Measurements from ENCODE around the gene TMEM54.

Gene TMEM54

DNA sequence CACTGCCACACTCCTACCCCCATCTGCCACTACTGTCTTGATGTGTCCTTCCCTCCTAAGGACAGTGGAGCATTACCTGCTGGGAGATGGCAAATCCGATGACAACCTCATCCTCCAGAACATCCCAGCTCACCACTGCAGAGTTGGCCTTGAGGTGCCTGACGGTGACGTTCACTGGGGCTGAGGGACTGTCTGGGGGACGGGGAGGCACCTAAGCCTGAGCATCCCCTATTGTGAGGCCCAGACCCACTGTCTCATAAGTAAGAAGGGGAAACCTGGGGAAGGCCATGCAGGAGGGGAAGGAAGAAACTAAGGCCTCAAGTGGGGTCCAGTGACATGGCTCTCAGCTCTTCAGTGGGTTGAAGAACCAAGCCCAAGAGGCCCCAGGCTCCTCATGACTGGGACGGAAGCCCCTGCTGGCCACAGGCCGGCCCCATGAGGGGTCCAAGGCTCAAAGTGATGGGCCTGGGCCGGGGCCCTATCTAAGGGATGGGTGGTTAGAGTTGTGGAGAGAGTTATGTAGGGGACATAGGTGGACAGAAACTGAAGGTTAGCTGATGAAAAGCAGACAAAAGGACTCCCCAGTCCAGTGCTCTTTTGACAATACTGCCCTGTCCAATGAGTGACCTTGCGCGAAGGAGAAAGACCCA, 32.3 kb downstream of the TMEM54 start:
- H3K4me3 Mint-ChIP-seq: peak overlapping the region; percentile 96
- H3K27me3 Mint-ChIP-seq (ENCODE audit: low read depth): peaks cover 17% of the 10 kb centered on the region
- TF ChIP-seq, protein P1, sequence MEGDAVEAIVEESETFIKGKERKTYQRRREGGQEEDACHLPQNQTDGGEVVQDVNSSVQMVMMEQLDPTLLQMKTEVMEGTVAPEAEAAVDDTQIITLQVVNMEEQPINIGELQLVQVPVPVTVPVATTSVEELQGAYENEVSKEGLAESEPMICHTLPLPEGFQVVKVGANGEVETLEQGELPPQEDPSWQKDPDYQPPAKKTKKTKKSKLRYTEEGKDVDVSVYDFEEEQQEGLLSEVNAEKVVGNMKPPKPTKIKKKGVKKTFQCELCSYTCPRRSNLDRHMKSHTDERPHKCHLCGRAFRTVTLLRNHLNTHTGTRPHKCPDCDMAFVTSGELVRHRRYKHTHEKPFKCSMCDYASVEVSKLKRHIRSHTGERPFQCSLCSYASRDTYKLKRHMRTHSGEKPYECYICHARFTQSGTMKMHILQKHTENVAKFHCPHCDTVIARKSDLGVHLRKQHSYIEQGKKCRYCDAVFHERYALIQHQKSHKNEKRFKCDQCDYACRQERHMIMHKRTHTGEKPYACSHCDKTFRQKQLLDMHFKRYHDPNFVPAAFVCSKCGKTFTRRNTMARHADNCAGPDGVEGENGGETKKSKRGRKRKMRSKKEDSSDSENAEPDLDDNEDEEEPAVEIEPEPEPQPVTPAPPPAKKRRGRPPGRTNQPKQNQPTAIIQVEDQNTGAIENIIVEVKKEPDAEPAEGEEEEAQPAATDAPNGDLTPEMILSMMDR (IDR thresholded peaks at IDR 0.05; ENCODE audit: unreplicated experiment in 3 of 3): no peak
- peak overlapping the region; percentile 57 to 97 (median 96) for H3K27ac Mint-ChIP-seq
- H3K36me3 Mint-ChIP-seq (ENCODE audit: low read depth): peaks cover 36% of the 10 kb centered on the region
- no peaks in the 10 kb centered on the region for H3K9me3 Mint-ChIP-seq
- H3K4me1 Mint-ChIP-seq: peaks cover 64% of the 10 kb centered on the region

DNA sequence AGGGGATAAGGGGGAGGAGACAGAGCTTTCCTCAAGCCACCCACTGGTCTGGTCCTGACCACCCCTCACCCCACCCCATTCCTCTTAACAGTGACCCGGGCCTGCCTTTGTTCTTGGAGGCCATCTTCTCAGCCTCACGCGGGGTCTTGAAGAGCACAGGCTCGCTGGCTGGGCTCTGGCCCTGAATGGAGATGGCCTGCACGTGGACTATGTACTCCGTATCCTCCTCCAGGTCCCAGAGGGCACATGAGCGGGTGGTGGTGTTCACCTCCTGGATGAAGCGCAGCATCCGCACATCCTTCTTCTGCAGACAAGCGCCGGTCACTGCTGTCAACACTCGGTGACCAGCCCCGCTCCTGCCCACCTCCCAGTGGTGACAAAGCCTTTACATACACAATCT, 33.1 kb downstream of the TMEM54 start:
- peaks cover 71% of the 10 kb centered on the region for H3K4me1 Mint-ChIP-seq
- H3K9me3 Mint-ChIP-seq: no peaks in the 10 kb centered on the region
- H3K36me3 Mint-ChIP-seq (ENCODE audit: low read depth): peaks cover 44% of the 10 kb centered on the region
- H3K4me3 Mint-ChIP-seq: peak overlapping the region in 2 of 3 experiments; percentile 53 to 96
- peak overlapping the region in 1 of 3 experiments; percentile 57 for H3K27ac Mint-ChIP-seq
- H3K27me3 Mint-ChIP-seq (ENCODE audit: low read depth): peaks cover 17% of the 10 kb centered on the region
- TF ChIP-seq, protein P1 (IDR thresholded peaks at IDR 0.05; ENCODE audit: unreplicated experiment in 3 of 3): no peak

DNA sequence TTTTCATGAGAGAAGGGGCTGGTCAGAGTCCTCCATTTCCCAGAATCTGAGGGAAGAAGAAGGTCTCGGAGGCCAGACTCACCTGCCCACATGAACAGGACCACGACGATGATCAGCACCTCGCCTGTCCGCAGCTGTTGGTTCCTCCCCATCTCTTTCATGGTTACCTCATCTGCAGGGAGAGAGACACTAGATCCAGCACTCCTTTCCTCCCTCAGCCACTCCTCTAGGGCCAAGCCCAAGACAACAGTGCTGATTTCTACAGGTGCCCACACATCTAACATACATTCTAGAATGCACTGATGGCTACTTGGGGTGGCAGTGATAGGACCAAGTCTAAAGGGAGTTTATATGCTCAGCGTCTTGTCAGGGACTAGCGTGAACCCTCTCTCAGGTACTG, 33.5 kb downstream of the TMEM54 start:
- H3K27ac Mint-ChIP-seq: peak overlapping the region in 1 of 3 experiments; percentile 57
- TF ChIP-seq, protein P1 (IDR thresholded peaks at IDR 0.05; ENCODE audit: unreplicated experiment in 3 of 3): no peak
- peaks cover 17% of the 10 kb centered on the region for H3K27me3 Mint-ChIP-seq (ENCODE audit: low read depth)
- peak overlapping the region in 2 of 3 experiments; percentile 53 to 96 for H3K4me3 Mint-ChIP-seq
- no peaks in the 10 kb centered on the region for H3K9me3 Mint-ChIP-seq
- H3K4me1 Mint-ChIP-seq: peaks cover 72% of the 10 kb centered on the region
- peaks cover 48% of the 10 kb centered on the region for H3K36me3 Mint-ChIP-seq (ENCODE audit: low read depth)

DNA sequence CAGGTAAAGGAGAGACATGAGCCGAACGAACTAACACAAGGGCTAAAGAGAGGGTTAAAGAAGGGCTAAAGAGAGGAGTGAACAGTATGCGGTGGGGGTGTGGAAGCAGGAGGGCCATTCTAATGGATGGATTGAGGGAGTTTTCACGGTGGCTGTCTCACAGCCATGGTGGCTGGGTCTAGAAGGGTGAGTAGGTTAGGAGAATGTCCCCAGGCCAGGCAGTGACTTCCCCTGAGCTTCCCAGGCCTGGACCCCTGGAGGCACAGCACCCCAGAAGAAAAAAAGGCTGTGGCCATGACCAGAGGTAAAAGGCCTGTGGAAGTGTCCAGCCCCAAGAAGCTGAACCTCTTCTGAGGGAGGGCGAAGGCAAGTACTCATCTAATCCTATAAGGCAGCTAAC, 34.0 kb downstream of the TMEM54 start:
- Mint-ChIP-seq H3K27ac (peak overlapping the region in 2 of 3 experiments; percentile 55 to 57), H3K9me3 (no peaks in the 10 kb centered on the region), H3K27me3 (ENCODE audit: low read depth) (peaks cover 17% of the 10 kb centered on the region), H3K4me1 (peaks cover 73% of the 10 kb centered on the region), H3K4me3 (peak overlapping the region; percentile 23 to 96 (median 53)), H3K36me3 (ENCODE audit: low read depth) (peaks cover 53% of the 10 kb centered on the region)
- TF ChIP-seq, protein P1 (IDR thresholded peaks at IDR 0.05; ENCODE audit: unreplicated experiment in 3 of 3): no peak

DNA sequence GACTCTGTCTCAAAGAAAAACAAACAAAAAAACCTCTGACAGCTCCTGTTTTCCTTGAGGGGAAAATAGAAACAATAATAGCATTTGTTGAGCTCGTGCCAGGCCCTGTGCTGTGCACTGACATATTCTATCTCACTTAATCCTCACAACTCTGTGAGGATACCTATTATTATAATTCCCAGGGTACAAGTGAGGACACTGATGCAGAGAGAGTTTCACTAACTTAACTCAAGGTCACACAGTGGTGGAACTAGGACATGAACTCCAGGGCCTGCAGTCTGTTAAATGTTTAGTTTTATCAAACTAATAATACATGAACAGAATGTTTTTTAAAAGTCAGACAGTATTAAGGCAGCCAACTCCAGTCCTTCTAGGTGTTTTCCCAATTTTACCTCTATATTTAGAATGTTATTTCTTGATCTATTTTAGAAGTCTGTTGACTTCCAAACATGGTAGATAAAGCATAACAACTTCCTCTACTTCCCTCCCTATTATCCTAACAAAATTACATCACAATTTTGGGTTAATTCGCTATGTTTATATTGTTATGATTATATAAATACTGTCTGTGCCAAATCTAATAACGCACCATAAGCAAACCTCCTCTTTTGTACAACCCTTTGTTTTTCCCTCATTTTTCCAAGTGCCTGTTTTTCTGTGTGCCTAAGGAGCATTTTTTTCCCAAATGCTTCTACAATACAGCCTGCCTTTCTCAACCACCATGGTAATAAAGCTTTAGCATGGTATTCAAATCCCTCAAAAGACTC, 35.4 kb downstream of the TMEM54 start:
- H3K27ac Mint-ChIP-seq: peak overlapping the region; percentile 23 to 57 (median 25)
- TF ChIP-seq, protein P1 (IDR thresholded peaks at IDR 0.05; ENCODE audit: unreplicated experiment in 3 of 3): no peak
- peaks cover 75% of the 10 kb centered on the region for H3K4me1 Mint-ChIP-seq
- peaks cover 11% of the 10 kb centered on the region for H3K27me3 Mint-ChIP-seq (ENCODE audit: low read depth)
- no peaks in the 10 kb centered on the region for H3K9me3 Mint-ChIP-seq
- H3K36me3 Mint-ChIP-seq (ENCODE audit: low read depth): peaks cover 63% of the 10 kb centered on the region
- peak overlapping the region in 1 of 3 experiments; percentile 48 for H3K4me3 Mint-ChIP-seq
